CD14-positive monocyte (primary cell): ENCODE data around the gene PREP. TPM values are rescaled to one million over a fixed set of nuclear protein-coding genes. Genes with fewer than 3 reads are reported as not detected.

Experiments used
- DNase-seq, 3 donors: peaks; one replicate each; pipeline ENCODE4 v3.0.0-alpha.2; 2011 to 2022
- H2AFZ ChIP-seq: 2 replicates; pipeline ENCODE4 v1.6.0; 2012; ENCODE audit warnings: mild to moderate bottlenecking, low read depth, low read length, inconsistent platforms; ENCODE audit not compliant: insufficient read depth, poor library complexity, severe bottlenecking
- H3K27ac ChIP-seq, 2 donors: 1 replicate in 1 of 2; 2 replicates in 1 of 2; pipeline ENCODE4 v1.5.1; 2012 to 2013; ENCODE audit warnings: low read length in 2 of 2, control low read depth in 1 of 2, inconsistent platforms in 1 of 2, low read depth in 1 of 2, mild to moderate bottlenecking in 1 of 2
- H3K27me3 ChIP-seq, 2 donors: one replicate each; pipeline versions ENCODE4 v1.6.0 to v1.6.1; 2011 to 2013; ENCODE audit warnings: low read length in 2 of 2; ENCODE audit not compliant: control insufficient read depth in 2 of 2, insufficient read depth in 2 of 2
- H3K36me3 ChIP-seq, 2 donors: replicated peaks in 1 of 2; 1 replicate in 1 of 2; 2 replicates in 1 of 2; pipeline versions ENCODE4 v1.5.1 to v1.6.1; 2012 to 2013; ENCODE audit warnings: low read length in 2 of 2, control low read depth in 1 of 2, inconsistent platforms in 1 of 2, mild to moderate bottlenecking in 1 of 2; ENCODE audit not compliant: insufficient read depth in 2 of 2, control insufficient read depth in 1 of 2
- H3K4me1 ChIP-seq, 2 donors: 1 replicate in 1 of 2; 2 replicates in 1 of 2; pipeline versions ENCODE4 v1.5.1 to v1.6.1; 2012 to 2013; ENCODE audit warnings: low read length in 2 of 2, control low read depth in 1 of 2, inconsistent platforms in 1 of 2, mild to moderate bottlenecking in 1 of 2, moderate library complexity in 1 of 2; ENCODE audit not compliant: insufficient read depth in 2 of 2, control insufficient read depth in 1 of 2
- H3K4me2 ChIP-seq: replicated peaks from 2 replicates; pipeline ENCODE3; 2012; ENCODE audit warnings: low read length, moderate library complexity, mild to moderate bottlenecking; ENCODE audit not compliant: poor library complexity, severe bottlenecking; ENCODE audit errors: extremely low read depth
- H3K4me3 ChIP-seq, 3 experiments: fragments of 200-600 bp in 1 of 3; sonication (generic) in 1 of 3; replicated peaks in 1 of 3; 1 replicate in 2 of 3; 2 replicates in 1 of 3; pipeline ENCODE4 v1.5.1; 2011 to 2013; ENCODE audit warnings: low read length in 3 of 3, mild to moderate bottlenecking in 3 of 3, control low read depth in 2 of 3, low read depth in 2 of 3, inconsistent platforms in 1 of 3, moderate library complexity in 1 of 3
- H3K79me2 ChIP-seq: 2 replicates; pipeline ENCODE4 v1.6.0; 2012; ENCODE audit warnings: mild to moderate bottlenecking, control low read depth, inconsistent platforms, low read length, moderate library complexity; ENCODE audit not compliant: insufficient read depth
- H3K9ac ChIP-seq: 2 replicates; pipeline ENCODE4 v1.6.0; 2017; ENCODE audit warnings: low read length, mild to moderate bottlenecking; ENCODE audit not compliant: insufficient read depth, poor library complexity, severe bottlenecking
- H3K9me3 ChIP-seq, 2 donors: replicated peaks in 1 of 2; 1 replicate in 1 of 2; 2 replicates in 1 of 2; pipeline versions ENCODE4 v1.5.1 to v1.6.1; 2012 to 2013; ENCODE audit warnings: low read length in 2 of 2, control low read depth in 1 of 2; ENCODE audit not compliant: control insufficient read depth in 1 of 2, insufficient read depth in 1 of 2
- H4K20me1 ChIP-seq: 2 replicates; pipeline ENCODE4 v1.6.0; 2012; ENCODE audit warnings: mild to moderate bottlenecking, low read length, control low read depth, moderate library complexity; ENCODE audit not compliant: insufficient read depth
- H3K27ac Mint-ChIP-seq, 7 donors: one replicate each; pipeline ENCODE4 v1.8.0; 2020; ENCODE audit warnings: mild to moderate bottlenecking in 7 of 7, mixed read lengths in 7 of 7, moderate library complexity in 6 of 7, inconsistent platforms in 2 of 7
- H3K27me3 Mint-ChIP-seq, 3 donors: one replicate each; pipeline ENCODE4 v1.8.0; 2021 to 2022; ENCODE audit warnings: low read depth in 3 of 3, mild to moderate bottlenecking in 3 of 3, mixed read lengths in 3 of 3, moderate library complexity in 3 of 3, inconsistent platforms in 1 of 3
- H3K36me3 Mint-ChIP-seq, 2 donors: one replicate each; pipeline ENCODE4 v1.8.0; 2020; ENCODE audit warnings: mixed read lengths in 2 of 2, inconsistent platforms in 1 of 2, mild to moderate bottlenecking in 1 of 2
- H3K4me1 Mint-ChIP-seq: one replicate; pipeline ENCODE4 v1.8.0; 2020; ENCODE audit warnings: mild to moderate bottlenecking, mixed read lengths
- H3K4me3 Mint-ChIP-seq, 2 donors: one replicate each; pipeline ENCODE4 v1.8.0; 2020; ENCODE audit warnings: mild to moderate bottlenecking in 2 of 2, mixed read lengths in 2 of 2, moderate library complexity in 1 of 2
- H3K9me3 Mint-ChIP-seq, 7 donors: one replicate each; pipeline ENCODE4 v1.8.0; 2020 to 2022; ENCODE audit warnings: mixed read lengths in 7 of 7, mild to moderate bottlenecking in 6 of 7, moderate library complexity in 6 of 7, inconsistent platforms in 2 of 7
- WGBS: methylation state at CpG from one replicate; pipeline ENCODE4 v1.1.5; 2013; ENCODE audit warnings: missing lambda C conversion rate; ENCODE audit not compliant: insufficient coverage; 5-methylcytosine and 5-hydroxymethylcytosine counted together
- intact Hi-C, 2 donors: fragments of 100-400 bp; cut with micrococcal nuclease; formaldehyde crosslinking; loops; one replicate each; pipeline versions ENCODE4 v1.15.0 to v1.15.1; 2023
- polyA plus RNA-seq, 3 donors: library from polyadenylated mRNA; depleted of rRNA in 1 of 3; unstranded in 2 of 3; stranded (reverse) in 1 of 3; fragments of 300-500 nt in 2 of 3; fragments of >200 nt in 1 of 3; fragmentation: Illumina TruSeq in 2 of 3; gene quantifications; 1 replicate in 2 of 3; 2 replicates in 1 of 3; pipeline ENCODE4 v1.2.3, GENCODE V29; 2012 to 2021
- TF ChIP-seq, protein P1 (sequence below): fragments of 200-600 bp; IDR thresholded peaks from one replicate; pipeline ENCODE4 v1.8.0; 2022; ENCODE audit warnings: antibody characterized with exemption, mild to moderate bottlenecking

PREP gene
- polyA plus RNA-seq, 3 donors, result 21.4 to 40.8 (median 30.7) TPM

DNA sequence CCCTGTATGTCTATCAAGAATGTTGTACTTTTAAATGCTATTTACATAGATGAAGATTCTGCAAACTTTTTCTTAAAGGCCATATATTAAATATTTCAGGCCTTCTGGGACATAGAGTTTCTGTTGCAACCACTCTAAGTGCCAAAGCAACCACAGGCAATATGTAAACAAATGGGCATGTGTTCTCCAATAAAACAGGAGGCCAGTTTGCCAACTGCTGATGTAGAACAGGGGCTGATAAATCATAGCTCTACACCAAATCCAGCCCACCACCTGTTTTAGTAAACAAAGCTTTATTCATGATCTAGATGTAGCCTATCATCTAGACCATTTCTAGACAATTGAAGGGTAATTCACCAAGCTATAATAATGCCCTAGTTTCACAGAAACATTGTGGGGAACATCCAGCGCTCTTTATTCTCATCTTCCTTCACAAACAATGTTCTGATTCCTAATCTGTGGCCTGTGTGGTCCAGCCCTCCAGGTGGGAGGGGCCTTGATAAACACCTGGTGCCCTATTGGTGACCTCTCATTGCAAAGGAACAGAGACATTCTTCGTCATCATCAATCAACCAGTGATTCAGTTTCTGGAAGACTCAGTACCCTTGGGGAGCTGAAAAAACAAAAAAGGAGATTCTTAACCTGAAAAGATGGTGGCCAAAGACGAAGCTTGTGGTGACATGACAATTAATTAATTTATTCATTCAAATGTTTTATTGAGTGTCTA lies 80.2 kb downstream of the PREP start:
- no peaks in the 10 kb centered on the region for H3K9me3 ChIP-seq
- H3K36me3 ChIP-seq, result peaks cover 72 to 99% of the 10 kb centered on the region in 2 donors
- Mint-ChIP-seq H3K9me3 (no peaks in the 10 kb centered on the region), H3K4me1 (no peaks in the 10 kb centered on the region), H3K36me3 (peaks cover 79 to 81% of the 10 kb centered on the region in 2 donors), H3K4me3 (no peak overlapping the region), H3K27me3 (no peaks in the 10 kb centered on the region), H3K27ac (no peak overlapping the region)
- intact Hi-C loops, result no loop called here
- no peak overlapping the region for H2AFZ ChIP-seq
- TF ChIP-seq, protein P1, sequence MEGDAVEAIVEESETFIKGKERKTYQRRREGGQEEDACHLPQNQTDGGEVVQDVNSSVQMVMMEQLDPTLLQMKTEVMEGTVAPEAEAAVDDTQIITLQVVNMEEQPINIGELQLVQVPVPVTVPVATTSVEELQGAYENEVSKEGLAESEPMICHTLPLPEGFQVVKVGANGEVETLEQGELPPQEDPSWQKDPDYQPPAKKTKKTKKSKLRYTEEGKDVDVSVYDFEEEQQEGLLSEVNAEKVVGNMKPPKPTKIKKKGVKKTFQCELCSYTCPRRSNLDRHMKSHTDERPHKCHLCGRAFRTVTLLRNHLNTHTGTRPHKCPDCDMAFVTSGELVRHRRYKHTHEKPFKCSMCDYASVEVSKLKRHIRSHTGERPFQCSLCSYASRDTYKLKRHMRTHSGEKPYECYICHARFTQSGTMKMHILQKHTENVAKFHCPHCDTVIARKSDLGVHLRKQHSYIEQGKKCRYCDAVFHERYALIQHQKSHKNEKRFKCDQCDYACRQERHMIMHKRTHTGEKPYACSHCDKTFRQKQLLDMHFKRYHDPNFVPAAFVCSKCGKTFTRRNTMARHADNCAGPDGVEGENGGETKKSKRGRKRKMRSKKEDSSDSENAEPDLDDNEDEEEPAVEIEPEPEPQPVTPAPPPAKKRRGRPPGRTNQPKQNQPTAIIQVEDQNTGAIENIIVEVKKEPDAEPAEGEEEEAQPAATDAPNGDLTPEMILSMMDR, result no peak
- no peak overlapping the region for H3K9ac ChIP-seq
- H3K4me1 ChIP-seq, result no peaks in the 10 kb centered on the region
- H3K27me3 ChIP-seq, result no peaks in the 10 kb centered on the region
- H4K20me1 ChIP-seq, result no peaks in the 10 kb centered on the region
- no peaks in the 10 kb centered on the region for H3K79me2 ChIP-seq
- no peak for DNase-seq
- no peak overlapping the region for H3K4me3 ChIP-seq
- H3K27ac ChIP-seq, result no peak overlapping the region
- WGBS, result no CpG with 5 or more reads among the region's 3 CpGs
- H3K4me2 ChIP-seq, result no peak overlapping the region

DNA sequence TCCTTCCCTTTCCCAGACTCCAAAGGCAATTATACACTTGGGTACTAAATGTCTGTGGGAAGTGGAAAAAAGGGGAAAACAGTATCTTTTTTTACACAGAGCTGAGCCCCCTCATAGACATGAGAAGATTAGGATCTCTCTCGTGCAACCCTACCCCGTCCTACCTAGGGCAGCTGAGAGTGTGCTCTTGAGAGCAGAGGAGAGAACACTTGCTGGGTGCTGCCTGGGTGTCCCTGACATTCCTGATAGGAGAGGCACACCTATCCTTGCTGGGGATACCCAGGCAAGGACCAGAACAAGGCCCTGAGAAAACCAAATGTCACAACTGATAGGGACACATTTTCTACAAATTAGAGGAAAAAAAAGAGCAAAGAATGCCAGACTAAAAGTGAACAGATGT lies 81.2 kb downstream of the PREP start:
- Mint-ChIP-seq H3K27ac (peak overlapping the region in 1 of 7 donors; percentile 29), H3K4me3 (no peak overlapping the region), H3K36me3 (peaks cover 77 to 79% of the 10 kb centered on the region in 2 donors), H3K4me1 (no peaks in the 10 kb centered on the region), H3K27me3 (no peaks in the 10 kb centered on the region), H3K9me3 (no peaks in the 10 kb centered on the region)
- no peak overlapping the region for H3K4me2 ChIP-seq
- no peaks in the 10 kb centered on the region for H3K79me2 ChIP-seq
- no peaks in the 10 kb centered on the region for H3K27me3 ChIP-seq
- H3K36me3 ChIP-seq, result peaks cover 71 to 97% of the 10 kb centered on the region in 2 donors
- TF ChIP-seq, protein P1, result no peak
- intact Hi-C loops, result no loop called here
- no CpG with 5 or more reads among the region's 2 CpGs for WGBS
- H2AFZ ChIP-seq, result no peak overlapping the region
- no peak overlapping the region for H3K4me3 ChIP-seq
- no peaks in the 10 kb centered on the region for H3K4me1 ChIP-seq
- no peak for DNase-seq
- H3K9ac ChIP-seq, result no peak overlapping the region
- H4K20me1 ChIP-seq, result no peaks in the 10 kb centered on the region
- no peak overlapping the region for H3K27ac ChIP-seq
- H3K9me3 ChIP-seq, result no peaks in the 10 kb centered on the region
